NCI-H1436 treated with DMSO at 0.1 percent for 48 hours (cell line): ENCODE results near the gene MSH2.

ENCODE experiments used
- DNase-seq: peaks from one replicate; lab custom pipeline; 2025; lab: John Stamatoyannopoulos, UW

Gene MSH2

GRCh38 chr2:47508641-47509040, 105.7 kb downstream of the MSH2 start:
- no peak for DNase-seq

- DNase-seq = no peak
Observed at GRCh38 chr2:47509250-47509649, 106.3 kb downstream of the MSH2 start.

DNA sequence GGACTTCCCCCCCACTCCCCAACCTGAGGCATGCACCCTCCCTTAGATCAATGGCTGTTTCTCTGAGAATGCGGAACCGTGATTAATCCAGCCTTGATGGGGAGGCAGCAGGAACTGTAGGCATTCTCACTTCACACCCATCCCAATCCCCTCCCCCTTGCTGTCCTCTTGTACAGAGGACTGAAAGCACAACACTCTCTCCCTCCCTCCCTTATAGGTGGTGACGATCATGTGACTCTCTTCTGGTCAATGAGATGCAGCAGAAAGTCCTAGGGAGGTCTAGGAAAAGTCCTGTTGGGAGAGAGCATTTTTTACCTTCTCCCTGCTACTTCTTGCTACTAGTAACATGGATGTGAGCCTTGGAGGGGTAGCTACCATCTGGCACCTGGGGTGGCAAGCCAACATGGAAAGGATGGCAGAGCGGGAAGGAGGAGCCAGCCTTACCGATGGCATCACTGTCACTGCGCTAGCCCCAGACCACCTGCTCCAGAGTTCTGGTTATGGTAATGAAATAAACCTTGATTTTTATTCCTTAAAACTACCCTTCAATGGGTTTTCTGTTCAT, 106.9 kb downstream of the MSH2 start:
- DNase-seq = no peak

DNA sequence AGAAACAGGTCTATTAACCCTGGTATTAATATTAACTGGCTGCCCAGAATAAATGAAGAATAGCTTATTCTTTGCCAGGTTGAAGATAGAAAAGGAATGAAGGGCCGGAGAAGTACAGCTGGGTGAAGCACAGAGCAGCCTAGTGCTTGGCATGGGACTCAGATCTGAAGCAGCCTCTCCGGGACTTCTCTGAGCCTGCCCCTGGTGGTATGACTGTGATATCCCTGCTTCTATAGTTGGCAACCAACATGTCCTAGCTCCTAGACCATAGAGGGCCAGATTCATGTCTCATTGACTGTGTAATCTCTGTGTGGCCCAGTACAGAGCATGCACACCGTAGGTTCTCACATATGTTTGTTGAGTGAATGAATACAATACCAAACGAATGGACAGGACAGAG, 107.8 kb downstream of the MSH2 start:
- no peak for DNase-seq

- DNase-seq = no peak
Observed at GRCh38 chr2:47512581-47513083, 109.7 kb downstream of the MSH2 start.

DNA sequence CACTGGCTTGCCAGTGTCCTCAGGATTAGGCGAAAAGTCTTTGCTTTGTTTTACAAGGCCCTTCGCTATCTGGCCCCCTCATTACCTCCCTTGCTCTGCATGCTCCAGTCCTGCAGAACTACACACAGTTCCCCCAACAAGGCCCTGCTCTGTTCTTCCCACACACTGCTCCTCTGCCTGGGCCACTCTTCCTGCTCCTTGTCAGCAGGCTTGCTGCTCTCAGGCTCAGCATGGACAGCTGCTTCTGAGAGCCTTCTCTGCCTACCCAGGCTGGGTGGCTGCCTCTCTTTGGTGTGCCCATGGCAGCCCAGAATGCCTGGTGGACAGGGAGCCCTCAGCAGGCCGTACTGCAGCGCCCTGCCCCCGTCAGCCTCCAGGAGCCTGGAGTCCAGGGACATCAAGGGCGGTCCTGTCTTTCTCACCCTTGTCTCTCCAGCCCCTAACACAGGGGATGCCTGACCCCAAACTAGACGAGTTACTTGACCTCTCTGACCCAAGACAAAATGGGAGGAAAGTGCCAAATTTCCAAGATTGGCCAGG, 111.1 kb downstream of the MSH2 start:
- no peak for DNase-seq

DNA sequence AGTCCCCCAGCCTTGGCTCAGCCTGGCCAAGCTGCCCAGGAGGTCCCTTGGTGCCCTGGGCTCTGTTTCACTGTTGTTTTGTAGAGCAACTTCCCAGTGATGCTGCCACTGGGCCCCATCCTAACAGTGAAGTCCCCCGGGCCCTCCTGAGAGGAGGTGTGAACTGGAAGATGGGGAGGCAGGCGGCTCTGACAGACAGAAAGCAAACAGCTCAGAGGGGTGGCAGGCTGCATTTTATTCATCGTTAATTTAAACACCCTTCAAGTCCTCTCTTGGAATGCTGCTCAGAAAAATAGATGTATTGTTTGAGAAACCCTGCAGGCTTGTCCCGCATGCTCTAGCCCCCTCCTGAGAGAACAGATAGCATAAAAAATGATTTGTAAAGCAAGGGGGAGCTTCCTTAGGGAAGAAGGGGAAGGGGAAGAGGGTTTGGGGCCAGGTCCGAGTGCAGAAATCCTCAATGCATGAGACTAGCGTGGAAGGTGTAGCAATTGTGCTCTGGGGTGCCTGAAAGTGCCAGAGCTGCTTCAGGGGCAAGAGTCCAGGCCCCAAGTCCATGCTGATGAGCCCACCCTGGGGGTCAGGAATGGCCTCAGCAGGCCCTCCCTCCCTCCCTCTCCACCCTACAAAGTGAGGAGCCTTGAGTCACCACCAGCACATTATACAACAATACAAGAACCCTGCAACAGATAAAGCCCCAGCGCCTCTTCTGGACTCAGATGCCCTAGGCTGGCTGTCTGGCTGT, 113.6 kb downstream of the MSH2 start:
- no peak for DNase-seq

- no peak for DNase-seq
Observed at GRCh38 chr2:47518497-47519146, 115.7 kb downstream of the MSH2 start.

- DNase-seq = no peak
Observed at GRCh38 chr2:47519147-47519537, 116.2 kb downstream of the MSH2 start.

DNA sequence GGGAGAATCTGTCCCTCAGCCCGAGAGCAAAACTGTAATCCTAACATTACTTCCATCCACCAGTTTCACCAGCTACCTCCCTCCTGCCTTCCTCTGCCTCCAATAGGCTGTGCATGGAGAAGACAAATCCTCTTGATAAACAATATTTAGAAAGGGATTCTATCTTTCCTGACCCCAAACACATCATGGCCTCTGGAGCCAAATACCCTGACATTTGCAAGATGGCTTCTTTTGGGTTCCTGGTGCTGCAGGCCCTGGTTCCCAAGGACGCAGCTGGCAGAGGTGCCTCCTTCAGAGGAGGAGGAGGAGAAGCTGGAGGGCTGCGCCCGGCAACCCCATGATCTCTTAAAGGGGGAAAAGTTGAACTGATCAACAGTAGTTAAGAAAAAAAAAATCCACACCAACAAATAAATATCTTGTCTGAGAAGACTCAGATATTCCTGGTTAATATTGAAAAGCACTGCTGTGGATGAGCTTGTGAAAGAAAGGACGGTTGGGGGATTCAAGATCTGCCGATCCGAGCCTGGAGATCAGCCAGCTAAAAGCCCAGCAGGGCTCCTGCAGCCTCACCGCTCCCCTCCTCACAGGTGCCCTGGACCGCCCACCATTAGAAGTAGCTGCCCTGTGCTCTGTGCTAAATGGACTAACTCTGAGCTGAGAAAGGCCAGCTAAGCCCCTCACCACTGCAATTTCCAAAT, 116.8 kb downstream of the MSH2 start:
- no peak for DNase-seq

DNA sequence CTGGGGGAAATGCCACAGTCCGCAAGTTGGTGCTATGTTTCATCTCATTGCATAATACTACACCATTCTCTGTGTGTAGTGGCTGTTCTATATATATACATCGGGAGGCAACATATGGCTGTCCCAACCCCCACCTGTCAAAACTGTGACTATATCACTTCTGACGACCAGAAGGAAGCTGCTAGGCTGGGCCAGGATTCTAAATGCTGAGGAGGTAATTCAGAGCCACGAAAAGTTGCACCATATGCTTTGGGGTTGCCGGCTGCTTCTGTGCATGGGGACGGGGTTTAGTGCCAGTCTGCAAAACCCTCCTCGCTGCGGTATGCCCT, 117.3 kb downstream of the MSH2 start:
- no peak for DNase-seq

- DNase-seq = peak; percentile 49
Observed at GRCh38 chr2:47520825-47521665, 118.1 kb downstream of the MSH2 start.

DNA sequence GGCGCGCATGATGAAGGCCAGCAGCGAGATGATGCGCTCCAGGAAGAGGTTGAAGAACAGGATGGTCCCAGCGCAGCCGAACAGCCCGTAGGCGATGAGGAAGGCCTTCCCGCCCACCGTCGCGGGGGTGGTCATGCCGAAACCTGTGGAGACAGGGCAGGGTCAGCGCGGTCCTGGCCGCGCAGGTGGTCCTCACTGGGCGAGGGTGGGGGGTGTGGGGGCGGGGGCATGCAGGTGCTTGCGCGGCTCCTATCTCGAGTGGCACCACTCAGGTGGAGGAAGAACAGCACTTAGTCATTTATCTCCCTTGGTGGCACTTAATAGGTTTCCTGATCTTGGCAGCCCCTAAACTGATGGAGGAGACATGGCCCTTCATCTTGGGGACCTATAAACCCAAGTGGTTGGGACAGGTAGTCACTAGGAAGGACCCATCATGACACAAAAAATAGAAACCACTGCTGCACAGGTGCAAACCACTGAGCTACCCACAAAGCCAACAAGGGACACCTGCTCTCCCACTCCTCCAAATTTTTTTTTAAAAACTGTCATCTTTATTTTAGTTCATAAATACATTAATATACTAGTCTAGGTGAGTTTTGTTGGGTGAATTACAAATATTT, 118.8 kb downstream of the MSH2 start:
- DNase-seq = no peak

DNA sequence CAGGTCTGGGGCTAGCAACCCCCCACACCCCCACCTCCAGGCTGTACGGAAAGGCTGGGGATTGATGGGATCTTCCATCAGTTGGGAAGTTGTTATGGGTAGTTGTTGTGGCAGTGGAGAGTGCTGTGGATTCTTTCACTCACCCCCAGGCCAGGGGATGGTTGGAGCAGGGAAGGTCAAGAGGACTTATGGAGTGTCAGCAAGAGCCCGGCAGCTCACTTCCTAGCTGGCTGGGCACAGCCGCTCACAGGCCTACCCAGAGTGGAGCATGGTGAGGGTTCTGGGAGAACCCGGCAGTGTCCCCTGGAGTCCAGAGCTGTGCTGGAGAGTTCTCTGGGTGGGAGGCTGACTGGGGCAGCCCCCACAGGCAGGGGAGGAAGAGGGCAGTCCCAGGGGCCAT, 122.2 kb downstream of the MSH2 start:
- no peak for DNase-seq

DNA sequence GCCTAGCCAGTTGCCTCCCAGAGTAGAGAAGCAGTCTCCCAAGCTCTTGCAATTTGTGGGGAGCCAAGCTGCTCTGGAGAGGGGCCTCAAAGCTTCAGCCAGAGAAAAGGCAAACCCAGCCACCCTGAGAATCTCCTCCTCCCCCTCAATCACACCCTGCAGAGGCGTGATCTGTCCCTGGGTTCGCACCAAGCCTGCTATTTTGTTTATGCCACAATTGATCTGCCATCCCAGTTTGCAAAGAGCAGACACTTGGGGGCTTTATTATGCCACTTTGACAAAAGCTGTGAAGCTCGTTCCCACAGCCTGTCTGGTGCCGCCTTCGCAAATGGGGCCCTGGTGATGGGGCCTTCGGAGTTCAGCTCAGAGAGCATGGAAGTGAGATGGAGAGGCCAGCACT, 125.5 kb downstream of the MSH2 start:
- no peak for DNase-seq

GRCh38 chr2:47528874-47529273, 125.9 kb downstream of the MSH2 start:
- no peak for DNase-seq

DNA sequence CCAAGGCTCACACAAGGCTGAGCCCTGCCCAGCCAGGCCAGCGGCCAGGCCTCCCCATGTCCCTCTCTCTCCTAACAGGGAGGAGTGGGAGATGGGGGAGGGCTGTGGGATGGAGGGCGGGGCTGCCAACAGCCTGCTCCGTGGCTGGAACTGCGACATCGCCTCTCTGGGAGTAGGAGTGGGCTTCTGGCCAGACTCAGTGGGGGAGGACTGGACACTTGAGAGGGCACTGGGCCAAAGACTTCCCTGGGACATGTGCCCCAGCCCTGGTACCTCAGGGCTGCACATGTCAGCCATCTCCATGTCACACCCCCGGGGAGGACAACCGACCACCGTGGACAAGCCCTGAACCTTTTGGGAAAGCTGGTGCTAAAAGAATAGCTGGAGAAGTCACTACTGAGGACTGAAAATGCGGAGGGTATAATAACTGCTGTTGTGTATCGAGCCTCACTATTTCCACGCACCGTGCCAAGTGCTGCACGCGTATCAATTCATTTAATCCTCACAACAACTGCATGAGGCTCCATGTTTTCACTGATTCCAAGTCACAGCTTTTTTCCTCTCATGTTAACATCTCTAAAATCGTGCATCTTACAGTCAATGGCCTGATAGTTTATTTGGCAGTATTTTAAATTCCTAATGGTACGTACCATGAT, 127.3 kb downstream of the MSH2 start:
- no peak for DNase-seq

DNA sequence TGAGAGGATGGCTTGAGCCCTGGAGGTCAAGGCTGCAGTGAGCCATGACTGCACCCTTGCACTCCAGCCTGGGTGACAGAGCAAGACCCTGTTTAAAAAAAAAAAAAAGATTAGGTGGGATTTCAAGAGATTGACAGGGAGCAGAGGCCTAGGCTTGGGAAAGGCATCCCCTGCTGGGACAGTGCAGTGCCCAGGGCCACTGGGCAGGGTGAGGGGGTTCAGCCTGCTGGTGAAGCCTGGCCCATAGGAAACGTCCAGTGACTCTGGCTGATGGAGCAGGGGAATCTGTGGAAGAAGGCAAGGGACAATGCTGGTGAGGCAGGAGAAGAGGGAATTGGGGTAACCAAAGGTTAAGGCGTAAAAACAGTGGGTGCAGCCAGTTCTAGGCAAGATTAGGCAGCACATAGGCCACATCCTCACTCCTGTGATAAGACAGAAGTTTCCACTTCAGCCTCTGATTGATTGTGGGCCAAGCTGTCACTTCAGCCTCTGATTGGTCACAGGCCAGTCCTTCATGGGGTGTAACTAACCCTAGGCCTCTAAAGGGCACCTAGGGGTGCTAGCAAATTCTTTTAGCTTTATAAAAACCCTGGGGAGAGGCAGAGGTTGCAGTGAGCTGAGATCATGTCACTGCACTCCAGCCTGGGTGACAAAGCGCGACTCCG, 128.6 kb downstream of the MSH2 start:
- DNase-seq = no peak
